AG09319 (cell line): ENCODE data around the gene SCAPER.

Experiments used
- DNase-seq: peaks from one replicate; pipeline ENCODE4 v3.0.0-alpha.2; 2010; ENCODE audit warnings: low read depth; ENCODE audit errors: extremely low read depth
- TF ChIP-seq, protein P1 (sequence below): IDR thresholded peaks from 2 replicates; pipeline ENCODE4 v1.5.1; 2011; ENCODE audit warnings: low read depth, mild to moderate bottlenecking, inconsistent platforms, low read length, moderate library complexity

SCAPER gene

DNA sequence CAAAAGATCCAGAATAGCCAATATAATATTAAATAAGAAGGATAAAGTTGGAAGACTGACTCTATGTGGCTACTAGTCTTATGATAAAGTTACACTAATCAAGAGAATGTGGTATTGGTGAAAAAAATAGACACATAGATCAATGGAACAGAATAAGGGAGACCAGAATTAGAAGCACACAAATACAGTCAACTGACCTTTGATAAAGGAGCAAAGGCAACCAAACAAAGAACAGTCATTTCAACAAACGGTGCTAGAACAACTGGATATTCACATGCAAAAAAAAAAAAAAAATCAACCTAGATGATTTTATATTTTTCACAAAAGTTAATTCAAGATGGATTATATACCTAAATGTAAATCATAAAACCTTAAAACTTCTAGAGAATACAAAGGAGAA is 422.1 kb downstream of the SCAPER start:
- no peak for DNase-seq
- TF ChIP-seq, protein P1, sequence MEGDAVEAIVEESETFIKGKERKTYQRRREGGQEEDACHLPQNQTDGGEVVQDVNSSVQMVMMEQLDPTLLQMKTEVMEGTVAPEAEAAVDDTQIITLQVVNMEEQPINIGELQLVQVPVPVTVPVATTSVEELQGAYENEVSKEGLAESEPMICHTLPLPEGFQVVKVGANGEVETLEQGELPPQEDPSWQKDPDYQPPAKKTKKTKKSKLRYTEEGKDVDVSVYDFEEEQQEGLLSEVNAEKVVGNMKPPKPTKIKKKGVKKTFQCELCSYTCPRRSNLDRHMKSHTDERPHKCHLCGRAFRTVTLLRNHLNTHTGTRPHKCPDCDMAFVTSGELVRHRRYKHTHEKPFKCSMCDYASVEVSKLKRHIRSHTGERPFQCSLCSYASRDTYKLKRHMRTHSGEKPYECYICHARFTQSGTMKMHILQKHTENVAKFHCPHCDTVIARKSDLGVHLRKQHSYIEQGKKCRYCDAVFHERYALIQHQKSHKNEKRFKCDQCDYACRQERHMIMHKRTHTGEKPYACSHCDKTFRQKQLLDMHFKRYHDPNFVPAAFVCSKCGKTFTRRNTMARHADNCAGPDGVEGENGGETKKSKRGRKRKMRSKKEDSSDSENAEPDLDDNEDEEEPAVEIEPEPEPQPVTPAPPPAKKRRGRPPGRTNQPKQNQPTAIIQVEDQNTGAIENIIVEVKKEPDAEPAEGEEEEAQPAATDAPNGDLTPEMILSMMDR: no peak

DNA sequence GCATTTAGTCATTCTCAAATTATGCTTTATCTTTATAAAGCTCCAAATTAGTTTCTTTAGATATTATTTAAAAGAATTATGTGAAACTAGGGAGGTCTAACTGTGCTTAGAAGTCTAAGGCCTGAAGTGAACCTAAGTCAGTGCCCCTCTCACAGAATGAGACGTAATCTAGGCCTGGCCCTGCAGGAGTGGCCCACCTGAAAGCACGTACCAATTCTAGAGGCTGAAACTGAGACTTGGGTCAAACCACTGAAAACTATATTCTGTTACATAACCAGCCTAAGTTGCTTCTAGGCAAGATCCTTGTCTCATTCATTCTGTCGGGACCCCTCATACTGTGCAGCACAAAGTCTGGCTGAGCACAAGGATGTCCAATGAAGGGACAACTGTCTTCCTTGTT is 424.9 kb downstream of the SCAPER start:
- DNase-seq: no peak
- TF ChIP-seq, protein P1: no peak

DNA sequence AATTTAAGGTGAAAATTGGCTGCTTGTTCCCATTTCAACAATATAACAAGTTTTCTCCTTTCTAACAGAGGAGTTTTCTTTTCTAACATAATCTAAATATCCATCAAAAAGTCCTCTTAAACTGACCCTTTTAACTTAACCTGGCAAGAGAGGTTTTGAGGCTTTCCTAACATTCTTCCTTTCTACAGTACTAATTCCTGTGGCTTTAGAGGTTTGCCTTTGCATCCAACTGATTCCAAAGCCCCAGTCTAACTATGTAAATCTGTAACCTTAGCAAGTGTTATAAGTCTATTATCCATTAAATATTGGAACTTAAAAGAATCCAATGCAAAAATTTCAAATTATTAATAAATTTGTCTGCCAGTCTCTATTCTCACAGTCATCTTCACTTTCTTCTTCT is 434.4 kb downstream of the SCAPER start:
- TF ChIP-seq, protein P1: no peak
- DNase-seq: no peak

DNA sequence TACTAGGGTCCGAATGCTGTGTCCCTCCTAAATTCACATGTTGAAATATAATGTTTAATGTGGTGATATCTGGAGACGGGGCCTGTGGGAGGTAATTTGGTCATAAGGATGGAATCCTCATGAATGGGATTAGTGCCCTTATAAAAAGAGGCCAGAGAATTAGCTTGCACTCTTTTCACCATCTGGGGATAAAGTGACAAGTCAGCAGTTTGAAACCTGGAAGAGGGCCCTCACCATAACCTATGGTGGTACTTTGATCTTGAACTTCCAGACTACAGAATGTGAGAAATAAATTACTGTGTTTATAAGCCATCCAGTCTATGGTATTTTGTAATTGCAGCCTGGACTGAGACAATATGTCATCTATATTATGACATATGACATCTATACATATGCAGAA is 436.4 kb downstream of the SCAPER start:
- TF ChIP-seq, protein P1: no peak
- DNase-seq: no peak

DNA sequence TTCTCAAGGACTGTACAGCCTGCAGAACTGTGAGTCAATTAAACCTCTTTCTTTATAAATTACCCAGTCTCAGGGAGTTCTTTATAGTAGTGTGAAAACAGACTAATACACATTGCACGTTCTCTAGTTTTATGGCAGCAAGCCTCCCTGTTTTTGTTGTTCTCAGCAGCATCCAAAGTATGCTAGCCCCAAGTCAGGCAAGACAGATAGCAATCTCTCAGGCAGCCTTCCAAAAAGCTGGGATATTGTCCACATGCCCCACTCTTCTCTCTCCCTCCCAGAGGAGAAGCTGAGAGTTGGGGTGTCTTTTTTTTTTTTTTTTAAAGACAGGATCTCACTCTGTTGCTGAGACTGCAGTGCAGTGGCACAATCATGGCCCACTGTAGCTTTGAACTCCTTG is 438.0 kb downstream of the SCAPER start:
- TF ChIP-seq, protein P1: no peak
- DNase-seq: no peak

DNA sequence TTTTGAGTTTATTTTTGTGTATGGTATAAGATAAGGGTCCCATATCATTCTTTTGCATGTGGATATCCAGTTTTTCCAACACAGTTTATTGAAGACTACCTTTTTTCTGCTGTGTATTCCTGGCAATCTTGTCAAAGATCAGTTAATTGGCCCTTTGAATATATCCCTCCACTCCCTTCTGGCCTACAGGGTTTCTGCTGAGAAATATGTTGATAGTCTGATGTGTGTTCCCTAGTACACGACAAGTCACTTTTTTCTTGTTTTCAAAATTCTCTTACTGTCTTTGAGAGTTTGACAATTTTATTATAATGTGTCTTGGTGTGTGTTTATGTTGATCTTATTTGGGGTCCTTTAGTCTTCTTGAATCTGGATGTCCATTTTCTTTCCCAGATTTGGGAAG is 439.4 kb downstream of the SCAPER start:
- no peak for DNase-seq
- TF ChIP-seq, protein P1: no peak

DNA sequence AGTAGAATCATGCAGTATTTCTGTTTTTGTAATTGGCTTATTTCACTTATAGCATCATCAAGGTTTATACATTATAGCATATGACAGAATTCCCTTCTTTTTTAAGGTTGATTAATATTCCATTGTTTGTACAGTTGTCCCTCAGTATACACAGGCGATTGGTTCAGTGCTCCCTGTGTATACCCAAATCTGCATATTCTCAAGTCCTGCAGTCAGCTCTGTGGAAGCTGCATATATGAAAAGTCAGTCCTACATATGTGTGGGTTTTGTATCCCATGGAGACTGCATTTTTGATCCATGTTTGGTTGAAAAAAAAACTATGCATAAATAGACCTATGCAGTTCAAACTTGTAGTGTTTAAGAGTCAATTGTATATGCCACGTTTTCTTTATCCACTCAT is 440.9 kb downstream of the SCAPER start:
- TF ChIP-seq, protein P1: no peak
- DNase-seq: no peak
